HG02970 (cell line): ENCODE data around the gene MGLL.

Experiments used
- ATAC-seq: cut with Tn5 transposase; IDR thresholded peaks from one replicate; pipeline ENCODE4 v1.9.1; 2021; ENCODE audit warnings: mild to moderate bottlenecking, moderate library complexity, moderate number of reproducible peaks; ENCODE audit not compliant: unreplicated experiment, low FRiP score

MGLL gene

GRCh38 chr3:127645371-127646015 lies 176.8 kb downstream of the MGLL start:
- ATAC-seq: no peak

GRCh38 chr3:127644641-127645370 lies 177.5 kb downstream of the MGLL start:
- no peak for ATAC-seq

DNA sequence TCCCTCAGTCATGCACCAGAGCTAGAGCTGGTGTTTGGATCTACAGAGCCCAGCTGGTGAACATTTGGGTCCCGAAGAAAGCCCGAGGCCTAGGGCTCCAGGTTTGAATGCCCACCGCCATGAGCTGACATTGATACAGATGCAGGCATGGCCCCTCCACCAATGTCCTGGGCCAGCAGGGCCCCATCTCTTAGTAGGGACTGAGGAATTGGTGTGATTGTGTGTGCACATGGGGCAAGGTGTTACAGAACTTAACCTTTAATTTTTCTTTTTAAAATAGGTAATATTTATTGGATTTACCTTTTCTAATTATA lies 182.3 kb downstream of the MGLL start:
- no peak for ATAC-seq

DNA sequence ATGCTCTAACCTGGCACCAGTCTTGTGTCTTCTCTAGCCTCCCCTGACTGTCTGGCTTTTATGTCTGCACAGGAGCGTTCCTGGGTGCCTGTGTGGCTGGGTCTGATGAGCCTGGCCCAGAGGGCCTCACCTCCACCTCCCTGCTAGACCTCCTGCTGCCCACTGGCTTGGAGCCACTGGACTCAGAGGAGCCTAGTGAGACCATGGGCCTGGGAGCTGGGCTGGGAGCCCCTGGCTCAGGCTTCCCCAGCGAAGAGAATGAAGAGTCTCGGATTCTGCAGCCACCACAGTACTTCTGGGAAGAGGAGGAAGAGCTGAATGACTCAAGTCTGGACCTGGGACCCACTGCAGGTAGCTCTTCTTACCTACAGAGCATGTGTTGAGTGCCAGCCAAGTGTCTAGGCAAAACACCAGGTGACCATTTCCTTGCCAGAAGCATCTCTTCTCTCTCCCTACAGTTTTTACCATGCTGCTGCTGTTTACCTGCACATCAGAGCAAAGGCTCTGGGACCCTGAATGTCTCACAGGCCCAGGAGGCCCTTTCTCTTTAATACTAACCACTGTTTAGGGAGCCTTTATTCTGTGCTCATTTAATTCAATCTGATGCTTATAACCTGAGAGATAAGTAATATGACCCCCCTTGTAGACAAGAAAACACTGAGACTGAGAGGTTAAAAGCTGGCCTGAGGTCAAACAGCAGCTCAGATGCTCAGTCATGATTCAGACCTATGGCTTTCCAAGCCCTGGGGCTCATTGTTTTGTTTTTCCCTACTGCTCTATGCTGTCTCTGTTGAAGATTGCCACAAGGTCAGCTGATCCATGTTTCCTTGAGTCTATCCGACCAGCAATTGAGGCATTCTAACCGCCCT lies 182.9 kb downstream of the MGLL start:
- no peak for ATAC-seq
